Skeletal muscle satellite cell (primary cell): Measurements from ENCODE around the gene NAP1L4.

ENCODE experiments used
- H3K27me3 ChIP-seq: 2 replicates; pipeline ENCODE4 v1.7.0; 2013; ENCODE audit warnings: low read length; ENCODE audit not compliant: control insufficient read depth, insufficient read depth
- H3K36me3 ChIP-seq: 2 replicates; pipeline ENCODE4 v1.7.0; 2013; ENCODE audit warnings: mild to moderate bottlenecking, control low read depth, low read length; ENCODE audit not compliant: insufficient read depth
- H3K4me1 ChIP-seq: 2 replicates; pipeline ENCODE4 v1.7.0; 2013; ENCODE audit warnings: low read length; ENCODE audit not compliant: control insufficient read depth, insufficient read depth
- H3K4me2 ChIP-seq: 2 replicates; pipeline ENCODE4 v1.7.0; 2013; ENCODE audit warnings: mild to moderate bottlenecking, low read length
- H3K4me3 ChIP-seq: 2 replicates; pipeline ENCODE4 v1.7.0; 2013; ENCODE audit warnings: low read length
- H3K9ac ChIP-seq: 2 replicates; pipeline ENCODE4 v1.7.0; 2013; ENCODE audit warnings: mild to moderate bottlenecking, low read depth, low read length, moderate library complexity
- H3K9me3 ChIP-seq: replicated peaks from 2 replicates; pipeline ENCODE4 v1.7.0; 2013; ENCODE audit warnings: mild to moderate bottlenecking, control low read depth, low read length

NAP1L4 gene

DNA sequence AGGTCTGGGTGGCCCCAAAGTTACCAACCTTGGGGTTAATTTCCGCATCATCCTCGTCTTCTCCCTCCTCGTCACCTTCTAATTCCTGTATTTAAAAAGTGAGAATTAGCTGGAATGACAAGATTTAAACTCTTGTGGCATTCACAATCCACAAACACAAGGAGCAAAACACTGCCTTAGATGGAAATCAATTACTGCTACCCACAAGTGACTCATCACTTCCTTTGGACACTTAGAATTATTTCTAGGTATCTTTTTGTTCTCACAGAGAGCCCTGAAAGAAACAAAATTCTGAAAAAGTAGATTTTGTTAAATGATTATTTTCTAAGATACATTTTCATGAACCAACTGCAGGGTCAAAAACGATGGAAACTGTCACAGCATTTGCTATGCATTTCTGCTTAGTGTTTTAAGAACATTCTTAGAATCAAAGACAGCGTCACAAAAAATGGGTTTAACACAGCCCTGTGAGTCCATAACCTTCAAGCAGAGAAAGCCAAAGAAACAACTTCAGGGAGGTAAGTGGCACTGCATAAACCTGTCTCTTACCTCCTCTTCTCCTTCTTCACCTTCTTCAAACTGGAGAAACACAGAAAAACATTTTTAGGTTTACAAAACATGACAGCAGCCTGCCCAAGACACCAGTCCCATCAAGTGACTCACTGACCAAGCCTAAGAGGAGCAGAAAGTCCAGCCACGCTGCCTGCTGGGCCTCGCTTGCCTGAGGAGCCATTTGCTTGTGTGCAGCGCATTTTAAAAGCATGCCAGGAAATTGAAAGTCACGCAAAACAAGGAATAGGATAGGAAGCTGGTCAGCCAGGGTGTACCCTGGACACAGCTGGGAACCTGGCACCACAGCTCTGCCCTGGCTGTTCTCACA, 40.7 kb downstream of the NAP1L4 start:
- Histone ChIP-seq H3K4me3 (no peak overlapping the region), H3K4me1 (peaks cover 25% of the 10 kb centered on the region), H3K4me2 (peak overlapping the region; percentile 35), H3K9me3 (no peaks in the 10 kb centered on the region), H3K36me3 (peaks cover 86% of the 10 kb centered on the region), H3K27me3 (no peaks in the 10 kb centered on the region), H3K9ac (peak overlapping the region; percentile 18)

DNA sequence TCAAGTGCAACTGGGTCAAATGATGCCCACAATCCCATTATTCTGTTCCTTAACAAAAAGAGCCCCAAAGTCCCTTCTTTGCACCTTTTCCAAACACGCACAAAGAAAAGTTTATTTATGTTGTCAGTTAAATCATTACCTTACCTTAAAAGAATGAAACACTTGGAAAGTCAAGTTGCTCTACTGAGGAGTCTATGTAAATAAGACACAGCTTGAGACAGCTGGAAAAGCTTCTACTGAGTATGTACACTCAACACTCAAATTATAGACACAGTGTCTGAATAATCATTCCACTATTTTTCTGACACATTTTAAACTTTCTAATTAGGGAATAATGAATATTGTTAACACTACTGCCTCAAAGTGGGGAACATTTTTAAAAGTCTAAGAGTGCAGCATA, 41.3 kb downstream of the NAP1L4 start:
- Histone ChIP-seq H3K36me3 (peaks cover 82% of the 10 kb centered on the region), H3K4me2 (peak overlapping the region; percentile 35), H3K4me3 (no peak overlapping the region), H3K9me3 (no peaks in the 10 kb centered on the region), H3K27me3 (no peaks in the 10 kb centered on the region), H3K9ac (no peak overlapping the region), H3K4me1 (peaks cover 32% of the 10 kb centered on the region)

GRCh38 chr11:2949920-2950319, 42.2 kb downstream of the NAP1L4 start:
- no peak overlapping the region for H3K4me2 ChIP-seq
- H3K36me3 ChIP-seq: peaks cover 80% of the 10 kb centered on the region
- no peak overlapping the region for H3K4me3 ChIP-seq
- no peaks in the 10 kb centered on the region for H3K9me3 ChIP-seq
- H3K9ac ChIP-seq: no peak overlapping the region
- peaks cover 40% of the 10 kb centered on the region for H3K4me1 ChIP-seq
- H3K27me3 ChIP-seq: no peaks in the 10 kb centered on the region

DNA sequence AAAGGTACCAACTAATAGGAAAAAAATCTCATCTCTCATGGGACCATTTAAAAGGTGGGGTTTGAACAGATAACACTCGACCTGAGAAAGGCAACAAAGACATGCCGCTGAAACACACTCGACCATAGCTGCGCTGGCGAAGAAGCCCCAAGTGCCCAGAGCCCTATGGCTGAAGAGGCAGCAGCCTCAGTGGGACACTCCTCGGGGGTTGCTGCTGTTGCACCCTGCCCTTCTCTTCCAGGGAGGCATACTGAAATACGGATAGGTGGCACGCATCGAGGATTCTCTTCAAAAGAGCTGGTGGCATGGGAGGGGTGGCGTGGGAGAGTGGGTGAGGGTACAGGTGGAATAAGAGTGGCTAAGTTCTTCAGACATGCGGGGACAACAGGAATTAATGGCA, 44.4 kb downstream of the NAP1L4 start:
- Histone ChIP-seq H3K36me3 (peaks cover 64% of the 10 kb centered on the region), H3K4me3 (no peak overlapping the region), H3K9me3 (no peaks in the 10 kb centered on the region), H3K9ac (no peak overlapping the region), H3K4me2 (no peak overlapping the region), H3K4me1 (peaks cover 48% of the 10 kb centered on the region), H3K27me3 (no peaks in the 10 kb centered on the region)

DNA sequence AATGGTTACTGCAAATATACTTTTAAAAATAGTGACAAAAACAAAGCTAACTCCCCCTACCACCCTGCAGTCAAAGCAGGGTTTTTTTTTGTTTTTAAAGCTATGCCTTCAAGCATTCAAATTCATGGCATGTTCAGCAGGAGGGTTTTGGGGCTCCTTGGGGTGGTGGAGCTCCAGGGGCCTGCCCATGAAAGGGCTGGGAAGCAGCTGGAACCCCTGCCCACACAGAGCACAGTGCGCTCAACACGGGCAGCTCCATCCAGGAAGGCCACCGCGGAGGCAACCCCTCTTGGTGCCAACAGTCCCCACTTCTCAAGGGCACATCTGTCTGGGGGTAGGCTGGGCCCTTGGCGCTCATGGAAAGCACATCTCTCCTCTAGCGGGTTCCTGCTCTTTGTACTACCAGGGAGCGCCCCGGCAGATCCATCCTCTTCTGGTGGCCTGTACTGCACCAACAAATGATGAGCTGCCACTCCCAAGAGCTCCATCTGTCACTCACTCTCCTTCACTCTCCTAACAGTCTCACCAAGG, 46.3 kb downstream of the NAP1L4 start:
- H3K9ac ChIP-seq: peak overlapping the region; percentile 27

GRCh38 chr11:2945031-2945756, 46.9 kb downstream of the NAP1L4 start:
- peak overlapping the region; percentile 27 for H3K9ac ChIP-seq

More for the DNA sequence above, 46.3 kb downstream of the NAP1L4 start:
- Histone ChIP-seq H3K9me3 (no peaks in the 10 kb centered on the region), H3K4me2 (peak overlapping the region; percentile 78), H3K4me3 (no peak overlapping the region), H3K27me3 (no peaks in the 10 kb centered on the region), H3K36me3 (peaks cover 54% of the 10 kb centered on the region), H3K4me1 (peaks cover 38% of the 10 kb centered on the region)

GRCh38 chr11:2944530-2944929, 47.6 kb downstream of the NAP1L4 start:
- no peak overlapping the region for H3K4me3 ChIP-seq
- H3K4me1 ChIP-seq: peaks cover 45% of the 10 kb centered on the region
- H3K9ac ChIP-seq: no peak overlapping the region
- H3K9me3 ChIP-seq: no peaks in the 10 kb centered on the region
- H3K27me3 ChIP-seq: no peaks in the 10 kb centered on the region
- no peak overlapping the region for H3K4me2 ChIP-seq
- peaks cover 41% of the 10 kb centered on the region for H3K36me3 ChIP-seq

More at GRCh38 chr11:2945031-2945756, 46.9 kb downstream of the NAP1L4 start:
- H3K4me3 ChIP-seq: peak overlapping the region; percentile 47
- no peaks in the 10 kb centered on the region for H3K27me3 ChIP-seq
- peaks cover 42% of the 10 kb centered on the region for H3K4me1 ChIP-seq
- no peaks in the 10 kb centered on the region for H3K9me3 ChIP-seq
- H3K36me3 ChIP-seq: peaks cover 47% of the 10 kb centered on the region
- peak overlapping the region; percentile 78 for H3K4me2 ChIP-seq

DNA sequence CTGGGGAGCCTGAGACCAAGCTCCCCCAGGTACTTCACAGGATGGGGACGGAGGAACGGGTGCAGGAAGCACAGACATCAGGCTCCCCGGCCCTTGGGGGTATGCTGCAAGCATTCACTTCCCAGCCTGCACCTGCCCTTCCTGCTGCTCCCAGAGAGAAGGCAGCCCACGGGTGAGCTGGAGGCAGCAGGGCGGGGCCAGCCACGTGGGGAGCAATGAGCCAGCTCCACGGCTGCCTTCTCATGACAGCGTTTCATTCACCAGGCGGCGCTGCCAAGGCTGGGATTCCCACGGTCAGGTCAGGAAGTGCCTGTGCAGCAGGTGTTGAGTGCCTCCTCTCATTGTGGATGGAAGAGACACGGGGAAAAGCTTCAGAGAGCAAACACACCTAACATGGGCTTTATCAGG, 48.4 kb downstream of the NAP1L4 start:
- peaks cover 33% of the 10 kb centered on the region for H3K36me3 ChIP-seq
- H3K4me3 ChIP-seq: no peak overlapping the region
- H3K9ac ChIP-seq: no peak overlapping the region
- H3K4me1 ChIP-seq: peaks cover 45% of the 10 kb centered on the region
- H3K4me2 ChIP-seq: no peak overlapping the region
- H3K27me3 ChIP-seq: no peaks in the 10 kb centered on the region
- H3K9me3 ChIP-seq: no peaks in the 10 kb centered on the region

GRCh38 chr11:2942872-2943710, 49.0 kb downstream of the NAP1L4 start:
- Histone ChIP-seq H3K4me3 (no peak overlapping the region), H3K4me1 (peaks cover 45% of the 10 kb centered on the region), H3K36me3 (peaks cover 27% of the 10 kb centered on the region), H3K9me3 (no peaks in the 10 kb centered on the region), H3K27me3 (no peaks in the 10 kb centered on the region), H3K4me2 (no peak overlapping the region), H3K9ac (no peak overlapping the region)

DNA sequence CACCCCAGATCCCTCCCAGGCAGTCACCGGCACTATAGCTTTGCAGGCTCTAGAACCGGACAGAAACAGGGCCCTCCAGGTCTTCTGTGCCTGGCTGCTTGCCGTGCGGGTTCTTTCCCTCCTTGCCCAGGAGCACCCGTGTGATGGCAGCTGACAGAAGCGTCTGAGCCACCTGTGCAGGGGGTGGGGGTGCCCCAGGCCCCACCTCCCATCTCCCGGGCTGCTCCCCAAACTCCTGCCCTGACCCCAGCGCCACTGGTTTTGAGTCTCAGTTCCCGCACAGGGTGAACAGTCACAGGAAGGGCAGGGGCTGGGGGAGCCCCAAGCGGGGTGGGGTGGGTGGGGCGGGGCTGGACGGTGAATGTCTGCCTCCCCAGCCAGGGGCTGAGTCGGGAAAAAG, 49.7 kb downstream of the NAP1L4 start:
- H3K9me3 ChIP-seq: peaks cover 5% of the 10 kb centered on the region
- H3K27me3 ChIP-seq: no peaks in the 10 kb centered on the region
- H3K36me3 ChIP-seq: peaks cover 21% of the 10 kb centered on the region
- H3K4me1 ChIP-seq: peaks cover 45% of the 10 kb centered on the region
- no peak overlapping the region for H3K4me2 ChIP-seq
- H3K4me3 ChIP-seq: no peak overlapping the region
- H3K9ac ChIP-seq: no peak overlapping the region
